GM20000 (cell line): Measurements from ENCODE around the gene DCLRE1C.

ENCODE experiments used
- DNase-seq: peaks from one replicate; pipeline ENCODE4 v3.0.0; 2012; ENCODE audit warnings: low spot score
- TF ChIP-seq, protein P1 (sequence below): IDR thresholded peaks from 2 replicates; pipeline ENCODE4 v1.5.1; 2012; ENCODE audit warnings: mild to moderate bottlenecking, control low read depth; ENCODE audit errors: extremely low read depth, missing control alignments

The DCLRE1C gene

DNA sequence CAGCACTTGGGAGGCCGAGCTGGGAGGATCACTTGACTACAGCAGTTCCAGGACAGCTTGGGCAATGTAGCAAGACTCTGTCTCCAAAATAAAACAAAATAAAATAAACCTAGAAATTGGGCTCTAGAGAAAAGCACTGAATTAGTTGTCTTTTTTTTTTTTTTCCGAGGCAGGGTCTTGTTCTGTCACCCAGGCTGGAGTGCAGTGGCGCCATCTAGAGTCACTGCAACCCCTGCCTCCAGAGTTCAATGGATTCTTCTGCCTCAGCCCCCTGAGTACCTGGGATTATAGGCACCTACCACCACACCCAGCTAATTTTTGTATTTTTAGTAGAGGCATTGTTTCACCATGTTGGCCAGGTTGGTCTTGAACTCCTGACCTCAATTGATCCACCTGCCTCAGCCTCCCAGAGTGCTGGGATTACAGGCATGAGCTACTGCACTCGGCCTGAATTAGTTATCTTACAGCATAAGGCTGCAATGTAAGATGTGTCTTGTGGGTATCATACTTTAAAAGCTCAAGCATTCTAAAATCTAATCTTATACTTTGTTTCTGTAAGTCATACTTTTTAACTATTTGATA is 18.1 kb upstream of the DCLRE1C start:
- DNase-seq = no peak
- TF ChIP-seq, protein P1, sequence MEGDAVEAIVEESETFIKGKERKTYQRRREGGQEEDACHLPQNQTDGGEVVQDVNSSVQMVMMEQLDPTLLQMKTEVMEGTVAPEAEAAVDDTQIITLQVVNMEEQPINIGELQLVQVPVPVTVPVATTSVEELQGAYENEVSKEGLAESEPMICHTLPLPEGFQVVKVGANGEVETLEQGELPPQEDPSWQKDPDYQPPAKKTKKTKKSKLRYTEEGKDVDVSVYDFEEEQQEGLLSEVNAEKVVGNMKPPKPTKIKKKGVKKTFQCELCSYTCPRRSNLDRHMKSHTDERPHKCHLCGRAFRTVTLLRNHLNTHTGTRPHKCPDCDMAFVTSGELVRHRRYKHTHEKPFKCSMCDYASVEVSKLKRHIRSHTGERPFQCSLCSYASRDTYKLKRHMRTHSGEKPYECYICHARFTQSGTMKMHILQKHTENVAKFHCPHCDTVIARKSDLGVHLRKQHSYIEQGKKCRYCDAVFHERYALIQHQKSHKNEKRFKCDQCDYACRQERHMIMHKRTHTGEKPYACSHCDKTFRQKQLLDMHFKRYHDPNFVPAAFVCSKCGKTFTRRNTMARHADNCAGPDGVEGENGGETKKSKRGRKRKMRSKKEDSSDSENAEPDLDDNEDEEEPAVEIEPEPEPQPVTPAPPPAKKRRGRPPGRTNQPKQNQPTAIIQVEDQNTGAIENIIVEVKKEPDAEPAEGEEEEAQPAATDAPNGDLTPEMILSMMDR = peak; percentile 51

DNA sequence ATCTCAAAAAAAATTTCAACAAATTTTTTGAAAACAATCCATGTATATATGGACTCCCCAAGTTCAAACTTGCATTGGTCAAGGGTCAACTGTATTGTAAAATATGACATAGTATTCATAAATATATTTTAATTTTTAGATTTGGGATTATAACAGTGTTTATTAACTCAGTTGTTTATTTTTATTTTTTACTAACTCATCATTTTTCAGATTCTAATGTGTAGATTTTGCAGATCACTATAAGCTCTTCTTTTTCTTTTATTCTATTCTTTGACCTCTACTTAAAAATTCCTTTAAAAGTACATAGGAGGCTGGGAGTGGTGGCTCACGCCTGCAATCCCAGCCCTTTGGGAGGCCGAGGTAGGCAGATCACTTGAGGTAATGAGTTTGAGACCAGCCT is 14.0 kb upstream of the DCLRE1C start:
- TF ChIP-seq, protein P1 = no peak
- no peak for DNase-seq

DNA sequence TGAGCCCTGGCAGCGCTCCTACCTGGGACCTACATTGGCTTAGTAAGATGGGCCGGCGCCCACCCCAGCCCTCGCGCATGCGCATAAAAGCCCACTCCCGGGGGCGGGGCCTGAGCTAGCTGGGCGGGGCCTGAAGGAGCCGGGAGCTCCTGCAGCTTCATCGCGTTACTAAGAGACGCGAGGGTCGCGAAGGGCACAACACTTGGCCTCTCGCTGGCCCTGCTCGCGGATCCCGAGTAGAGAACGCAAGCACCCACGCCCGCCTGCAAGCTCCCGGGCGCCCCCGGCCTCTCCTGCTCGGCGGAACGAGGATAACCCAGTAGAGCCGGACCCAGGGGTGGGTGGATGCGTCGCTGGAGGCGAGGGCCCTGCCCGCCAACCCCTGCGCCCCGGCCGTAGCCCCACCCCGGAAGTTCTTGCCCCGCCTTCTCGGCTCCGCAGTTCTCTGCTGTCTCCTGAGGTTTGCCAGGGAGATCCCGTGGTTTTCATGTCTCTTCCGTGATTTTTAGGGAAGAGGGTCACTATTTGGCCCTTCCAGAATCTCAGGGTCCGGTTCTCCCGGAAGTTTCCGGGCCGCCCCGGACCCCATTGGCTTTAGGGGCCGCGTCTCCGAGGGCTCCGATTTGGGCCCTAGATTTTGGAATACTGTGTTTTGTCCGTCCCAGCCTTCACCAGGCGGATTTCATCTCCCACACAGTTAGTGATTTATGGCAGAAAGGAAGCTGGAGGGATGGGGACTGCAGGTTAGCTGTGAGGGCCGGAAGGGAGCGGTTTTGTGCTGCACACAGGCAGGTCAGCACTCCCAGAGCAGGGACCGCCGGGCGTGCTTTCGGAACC is 5.5 kb upstream of the DCLRE1C start, which contains the start of gene MEIG1:
Gene MEIG1 (plus strand): TSS at position 168 of the 837 bp plus-strand sequence. CDS start 7,081 bp downstream, outside the sequence.
- DNase-seq = peak; percentile 92
- TF ChIP-seq, protein P1 = no peak

DNA sequence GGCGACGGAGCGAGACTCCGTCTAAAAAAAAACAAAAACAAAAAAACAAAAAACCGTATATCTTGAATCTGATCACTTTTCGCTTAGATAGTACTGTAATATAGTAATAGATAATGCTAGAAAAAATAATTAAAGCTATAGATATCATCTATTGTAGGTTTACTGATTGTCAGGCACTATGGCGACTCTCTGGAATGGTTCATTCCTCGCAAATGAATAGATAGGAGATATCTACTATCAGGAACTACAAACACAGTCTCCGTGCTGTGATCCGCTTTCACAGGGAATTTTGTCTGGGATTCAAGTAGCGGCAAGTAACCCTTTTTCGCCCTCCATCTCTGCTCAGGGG is 5.0 kb upstream of the DCLRE1C start:
- TF ChIP-seq, protein P1 = no peak
- no peak for DNase-seq

DNA sequence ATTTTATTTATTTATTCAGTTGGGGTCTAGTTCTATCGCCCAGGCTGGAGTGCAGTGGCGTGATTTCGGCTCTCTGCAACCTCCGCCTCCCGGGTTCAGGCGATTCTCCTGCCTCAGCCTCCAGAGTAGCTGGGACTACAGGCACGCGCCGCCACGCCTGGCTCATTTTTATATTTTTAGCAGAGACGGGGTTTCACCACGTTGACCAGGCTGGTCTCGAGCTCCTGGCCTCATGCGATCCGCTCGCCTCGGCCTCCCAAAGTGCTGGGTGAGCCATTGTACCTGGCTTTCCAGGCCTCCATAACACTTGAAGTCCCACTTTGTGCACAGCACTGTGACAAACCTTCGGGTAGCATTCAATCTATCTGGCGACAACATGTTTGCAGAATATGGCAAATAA is 1.0 kb upstream of the DCLRE1C start:
- no peak for DNase-seq
- TF ChIP-seq, protein P1 = no peak

DNA sequence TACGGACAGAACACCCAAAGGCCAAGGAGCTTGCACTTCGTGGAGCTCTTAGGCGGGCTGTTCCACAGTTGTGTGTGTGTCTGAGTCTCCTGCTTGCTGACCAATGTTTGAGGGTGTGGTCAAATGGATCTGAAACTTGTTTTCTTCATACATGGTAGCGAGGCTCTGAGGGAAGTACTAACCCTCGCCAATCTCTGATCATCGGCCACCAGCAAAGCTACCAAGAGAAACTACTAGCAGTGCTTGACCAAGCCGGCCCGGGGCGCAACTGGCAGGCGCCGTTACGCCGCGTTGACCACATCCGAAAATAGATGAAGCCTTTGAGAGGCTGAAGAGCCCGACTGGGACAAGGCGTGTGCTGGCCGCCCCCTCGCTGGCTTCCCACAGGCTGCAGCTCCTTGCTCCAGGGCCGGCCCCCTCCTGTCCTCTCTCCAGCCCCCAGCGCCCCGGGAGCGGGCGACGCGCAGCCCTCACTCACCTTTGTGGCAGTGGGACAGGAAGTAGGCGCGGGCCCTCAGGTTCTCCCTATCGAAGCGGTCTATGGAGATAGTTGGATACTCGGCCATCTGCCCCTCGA is 384 bp downstream of the DCLRE1C start:
- TF ChIP-seq, protein P1 = no peak
- DNase-seq = peak; percentile 41

DNA sequence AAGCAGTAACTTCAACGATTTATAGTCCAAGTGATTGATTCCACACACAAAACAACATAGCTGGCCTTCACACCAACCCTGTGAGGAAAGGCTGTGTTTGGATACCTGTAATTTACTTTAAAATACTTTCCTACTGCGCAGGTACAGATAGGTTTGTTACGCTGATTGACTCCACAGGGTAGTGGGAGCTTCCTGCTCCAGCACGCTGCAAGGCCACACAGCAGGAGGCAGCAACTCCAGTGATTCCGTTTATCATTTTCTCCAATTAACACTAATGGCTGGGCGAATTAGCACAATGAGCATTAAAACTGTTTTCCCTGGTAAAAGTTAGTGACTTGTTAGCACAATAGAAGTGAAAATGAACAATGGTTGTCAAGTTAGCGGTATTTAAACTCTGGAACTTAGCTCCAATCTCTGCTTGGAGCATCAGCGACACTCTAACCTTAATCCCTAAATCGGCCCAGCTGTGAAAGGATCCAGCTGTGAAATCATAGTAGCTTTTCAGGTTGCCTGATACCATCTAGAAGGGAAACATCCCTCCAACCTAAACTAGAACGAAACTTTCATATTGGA is 959 bp downstream of the DCLRE1C start:
- no peak for DNase-seq
- TF ChIP-seq, protein P1 = no peak
